CD4-positive, alpha-beta memory T cell (primary cell): ENCODE measurements around the gene PTBP3. TPM values are rescaled to one million over a fixed set of nuclear protein-coding genes. Genes with fewer than 3 reads are reported as not detected.
A peak's percentile ranks its signal among the peaks of the same experiment; 100 is the strongest.

Source experiments
- CTCF ChIA-PET: fragments of 350-600 bp; sonication (Branson Sonifier 250); formaldehyde crosslinking; loops from one replicate; lab custom pipeline; 2021; ENCODE audit warnings: inconsistent platforms; ENCODE audit not compliant: partially characterized antibody; lab: Charles Lee
- POLR2A ChIA-PET: fragments of 350-600 bp; sonication (Branson Sonifier 250); formaldehyde crosslinking; loops from one replicate; lab custom pipeline; 2021; ENCODE audit not compliant: partially characterized antibody; lab: Charles Lee
- DNase-seq, 5 donors: peaks; one replicate each; pipeline versions ENCODE4 v3.0.0 to v3.0.0-alpha.2; 2020 to 2022; ENCODE audit warnings: mixed read lengths in 1 of 5
- H3K27ac ChIP-seq: one replicate; pipeline ENCODE4 v1.7.0; 2013; ENCODE audit warnings: low read depth, low read length
- H3K27me3 ChIP-seq: 2 replicates; pipeline ENCODE4 v1.7.0; 2013; ENCODE audit warnings: mild to moderate bottlenecking, low read length, moderate library complexity; ENCODE audit not compliant: insufficient read depth
- H3K36me3 ChIP-seq: 2 replicates; pipeline ENCODE4 v1.7.0; 2013; ENCODE audit warnings: mild to moderate bottlenecking, low read length, moderate library complexity; ENCODE audit not compliant: insufficient read depth
- H3K4me1 ChIP-seq: 2 replicates; pipeline ENCODE4 v1.7.0; 2013; ENCODE audit warnings: mild to moderate bottlenecking, low read length, moderate library complexity; ENCODE audit not compliant: insufficient read depth
- H3K4me3 ChIP-seq, 2 donors: one replicate each; pipeline ENCODE4 v1.7.0; 2013; ENCODE audit warnings: low read length in 2 of 2, mild to moderate bottlenecking in 1 of 2
- H3K9me3 ChIP-seq, 2 donors: one replicate each; pipeline ENCODE4 v1.7.0; 2013; ENCODE audit warnings: low read length in 2 of 2, control low read depth in 1 of 2; ENCODE audit not compliant: control insufficient read depth in 1 of 2
- H3K27ac Mint-ChIP-seq, 7 donors: one replicate each; pipeline ENCODE4 v1.8.0; 2020 to 2021; ENCODE audit warnings: mixed read lengths in 7 of 7, mild to moderate bottlenecking in 6 of 7, inconsistent platforms in 3 of 7, moderate library complexity in 3 of 7
- H3K27me3 Mint-ChIP-seq, 2 donors: one replicate each; pipeline ENCODE4 v1.8.0; 2020 to 2021; ENCODE audit warnings: mixed read lengths in 2 of 2
- H3K36me3 Mint-ChIP-seq, 2 donors: one replicate each; pipeline ENCODE4 v1.8.0; 2020 to 2021; ENCODE audit warnings: mixed read lengths in 2 of 2, inconsistent platforms in 1 of 2, mild to moderate bottlenecking in 1 of 2
- H3K4me1 Mint-ChIP-seq, 4 donors: one replicate each; pipeline ENCODE4 v1.8.0; 2020 to 2021; ENCODE audit warnings: mixed read lengths in 4 of 4, mild to moderate bottlenecking in 1 of 4
- H3K4me3 Mint-ChIP-seq, 8 donors: one replicate each; pipeline ENCODE4 v1.8.0; 2020 to 2021; ENCODE audit warnings: mixed read lengths in 8 of 8, mild to moderate bottlenecking in 7 of 8, moderate library complexity in 6 of 8, inconsistent platforms in 3 of 8
- H3K9me3 Mint-ChIP-seq, 8 donors: one replicate each; pipeline ENCODE4 v1.8.0; 2020 to 2021; ENCODE audit warnings: mixed read lengths in 8 of 8, mild to moderate bottlenecking in 5 of 8, inconsistent platforms in 3 of 8, moderate library complexity in 1 of 8
- intact Hi-C: fragments of 100-400 bp; cut with micrococcal nuclease; formaldehyde crosslinking; loops from one replicate; pipeline ENCODE4 v1.15.1; 2023
- polyA plus RNA-seq, 2 donors: library from polyadenylated mRNA; unstranded; fragments of 300-500 nt; fragmentation: Illumina TruSeq; gene quantifications; one replicate each; pipeline ENCODE4 v1.2.3, GENCODE V29; 2021
- total RNA-seq, 2 experiments: library from RNA; stranded (reverse); gene quantifications; one replicate each; pipeline ENCODE4 v1.2.3, GENCODE V29; 2021

The PTBP3 gene
- total and polyA plus RNA-seq, 4 experiments from 2014 or later, result 30.0 to 139 (median 88.7) TPM

DNA sequence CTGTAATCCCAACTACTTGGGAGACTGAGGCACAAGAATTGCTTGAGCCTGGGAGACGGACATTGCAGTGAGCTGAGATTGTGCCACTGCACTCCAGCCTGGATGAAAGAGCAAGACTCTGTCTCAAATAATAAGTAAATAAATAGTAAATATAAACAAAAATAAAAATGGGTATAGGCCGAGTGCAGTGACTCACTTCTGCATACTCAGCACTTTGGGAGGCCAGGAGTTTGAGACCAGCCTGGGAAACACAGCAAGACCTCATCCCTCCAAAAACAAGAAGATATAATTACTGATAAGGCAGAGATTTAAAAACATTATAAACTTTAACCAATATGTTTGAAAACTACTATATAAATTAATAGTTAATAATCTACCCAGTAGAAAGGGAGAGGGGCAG is 120.5 kb downstream of the PTBP3 start:
- Histone ChIP-seq H3K4me1 (no peaks in the 10 kb centered on the region), H3K9me3 (no peaks in the 10 kb centered on the region), H3K27ac (no peak overlapping the region), H3K4me3 (no peak overlapping the region), H3K36me3 (peaks cover 14% of the 10 kb centered on the region), H3K27me3 (no peaks in the 10 kb centered on the region)
- Mint-ChIP-seq H3K9me3 (peaks cover 2 to 19% (median 13%) of the 10 kb centered on the region in 8 donors), H3K4me1 (peaks cover 0 to 4% (median 2%) of the 10 kb centered on the region in 4 donors), H3K27ac (no peak overlapping the region), H3K36me3 (peaks cover 71 to 75% of the 10 kb centered on the region in 2 donors), H3K27me3 (no peaks in the 10 kb centered on the region), H3K4me3 (no peak overlapping the region)
- ChIA-PET CTCF (no interaction called here), POLR2A (no interaction called here)
- no peak for DNase-seq
- intact Hi-C loops, result loop anchor here (10.0 kb wide), 1 partner anchor 58 kb away; no protein-coding TSS in a partner anchor

DNA sequence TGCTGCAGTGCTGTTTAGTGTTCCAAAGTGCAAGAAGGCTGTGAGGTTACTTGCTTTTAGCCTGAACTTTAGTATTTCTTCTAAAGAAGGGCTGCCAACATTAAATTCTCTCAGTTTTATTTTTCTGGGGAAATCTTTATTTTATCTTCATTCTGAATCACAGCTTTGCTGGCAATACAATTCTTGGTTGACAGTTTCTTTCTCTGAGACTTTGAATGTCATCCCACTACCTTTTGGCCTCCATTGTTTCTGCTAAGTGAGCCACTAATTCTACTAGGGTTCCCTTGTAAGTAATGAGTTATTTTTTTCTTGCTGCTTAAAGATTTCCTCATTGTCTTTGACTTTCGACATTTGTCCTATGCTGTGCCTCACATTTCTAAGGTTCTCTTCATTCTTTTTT is 126.0 kb downstream of the PTBP3 start:
- H3K9me3 ChIP-seq, result peaks cover 4 to 5% of the 10 kb centered on the region in 2 donors
- H3K4me3 ChIP-seq, result no peak overlapping the region

DNA sequence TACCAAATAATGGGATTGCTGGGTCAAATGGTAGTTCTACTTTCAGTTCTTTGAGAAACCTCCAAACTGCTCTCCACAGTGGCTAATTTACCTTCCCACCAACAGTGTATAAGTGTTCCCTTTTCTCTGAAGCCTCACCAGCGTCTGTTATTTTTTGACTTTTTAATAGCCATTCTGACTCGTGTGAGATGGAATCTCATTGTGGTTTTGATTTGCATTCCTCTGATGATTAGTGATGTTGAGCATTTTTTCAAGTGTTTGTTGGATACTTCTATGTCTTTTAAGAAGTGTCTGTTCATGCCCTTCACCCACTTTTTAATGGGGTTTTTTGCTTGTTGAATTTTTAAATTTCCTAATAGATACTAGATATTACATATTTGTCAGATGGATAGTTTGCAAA is 129.9 kb downstream of the PTBP3 start:
- H3K4me1 ChIP-seq, result no peaks in the 10 kb centered on the region
- H3K4me3 ChIP-seq, result no peak overlapping the region
- no peak overlapping the region for H3K27ac ChIP-seq
- no peaks in the 10 kb centered on the region for H3K27me3 ChIP-seq
- ChIA-PET CTCF (no interaction called here), POLR2A (no interaction called here)
- Mint-ChIP-seq H3K4me1 (peaks cover 0 to 3% (median 2%) of the 10 kb centered on the region in 4 donors), H3K36me3 (peaks cover 34 to 36% of the 10 kb centered on the region in 2 donors), H3K27ac (no peak overlapping the region), H3K9me3 (peaks cover 5 to 38% (median 14%) of the 10 kb centered on the region in 8 donors), H3K27me3 (no peaks in the 10 kb centered on the region), H3K4me3 (no peak overlapping the region)
- peaks cover 5% of the 10 kb centered on the region for H3K36me3 ChIP-seq
- intact Hi-C loops, result no loop called here
- H3K9me3 ChIP-seq, result peaks cover 4 to 5% of the 10 kb centered on the region in 2 donors
- no peak for DNase-seq

More for the DNA sequence above, 126.0 kb downstream of the PTBP3 start:
- H3K27me3 Mint-ChIP-seq, result no peaks in the 10 kb centered on the region
- Histone ChIP-seq H3K4me1 (no peaks in the 10 kb centered on the region), H3K36me3 (peaks cover 14% of the 10 kb centered on the region), H3K27me3 (no peaks in the 10 kb centered on the region), H3K27ac (no peak overlapping the region)
- H3K9me3 Mint-ChIP-seq, result peaks cover 5 to 47% (median 20%) of the 10 kb centered on the region in 8 donors
- H3K4me1 Mint-ChIP-seq, result peaks cover 0 to 2% (median 0%) of the 10 kb centered on the region in 4 donors
- H3K4me3 Mint-ChIP-seq, result peak overlapping the region in 1 of 8 donors; percentile 46
- CTCF ChIA-PET, result no interaction called here
- POLR2A ChIA-PET, result no interaction called here
- H3K27ac Mint-ChIP-seq, result no peak overlapping the region
- DNase-seq, result no peak
- H3K36me3 Mint-ChIP-seq, result peaks cover 63 to 68% of the 10 kb centered on the region in 2 donors
- intact Hi-C loops, result no loop called here

DNA sequence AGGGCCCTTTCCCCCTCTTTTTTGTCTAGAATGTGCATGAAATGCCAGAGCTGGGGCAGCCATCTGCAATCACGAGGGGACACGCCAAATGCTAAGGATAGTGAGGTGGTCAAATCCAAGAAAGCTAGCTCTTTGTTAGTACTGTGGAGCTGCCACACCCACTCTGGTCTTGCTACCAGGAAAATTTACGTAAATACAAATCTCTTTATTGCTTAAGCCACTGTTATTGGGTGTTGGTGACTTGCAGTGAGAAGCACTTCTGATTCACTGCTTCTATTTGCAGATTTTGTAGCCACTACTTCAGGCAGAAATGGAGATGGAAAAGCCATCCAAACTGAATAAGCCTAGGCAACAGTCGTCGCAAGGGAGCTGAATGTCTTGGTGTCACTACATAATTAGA is 132.7 kb downstream of the PTBP3 start:
- H3K4me1 Mint-ChIP-seq, result peaks cover 0 to 6% (median 2%) of the 10 kb centered on the region in 4 donors
- Histone ChIP-seq H3K4me3 (no peak overlapping the region), H3K4me1 (no peaks in the 10 kb centered on the region), H3K36me3 (no peaks in the 10 kb centered on the region), H3K27me3 (no peaks in the 10 kb centered on the region), H3K27ac (no peak overlapping the region), H3K9me3 (no peaks in the 10 kb centered on the region)
- CTCF ChIA-PET, result interaction anchor here (1.1 kb wide), 2 partner anchors 24 to 87 kb away, joined by 3 to 4 read pairs; no protein-coding TSS in a partner anchor
- intact Hi-C loops, result no loop called here
- peaks cover 0 to 22% (median 2%) of the 10 kb centered on the region in 8 donors for H3K9me3 Mint-ChIP-seq
- POLR2A ChIA-PET, result interaction anchor here (1.0 to 1.4 kb wide), 2 partner anchors 19 to 24 kb away, joined by 3 to 4 read pairs; no protein-coding TSS in a partner anchor
- DNase-seq, result no peak
- H3K4me3 Mint-ChIP-seq, result no peak overlapping the region
- H3K27ac Mint-ChIP-seq, result no peak overlapping the region
- H3K27me3 Mint-ChIP-seq, result no peaks in the 10 kb centered on the region
- H3K36me3 Mint-ChIP-seq, result peaks cover 14 to 15% of the 10 kb centered on the region in 2 donors

DNA sequence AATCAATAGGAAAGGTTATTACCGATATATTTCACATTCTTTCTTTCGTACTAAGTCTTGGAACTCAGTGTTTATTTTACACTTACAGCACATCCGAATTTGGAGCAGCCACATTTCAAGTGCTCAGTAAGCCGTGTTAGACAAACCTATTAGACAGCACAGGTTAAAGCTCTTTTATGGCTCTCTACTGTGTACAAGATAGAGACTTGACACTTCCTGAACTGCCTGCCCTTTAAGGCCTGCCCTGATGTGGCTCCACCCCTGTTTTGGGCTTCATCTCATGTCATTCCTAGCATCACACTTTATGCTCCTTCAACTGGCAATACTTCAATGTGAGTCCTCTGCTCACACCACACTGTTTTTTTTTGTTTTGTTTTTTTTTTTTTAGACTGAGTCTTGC is 134.8 kb downstream of the PTBP3 start:
- intact Hi-C loops, result no loop called here
- peaks cover 0 to 6% (median 2%) of the 10 kb centered on the region in 4 donors for H3K4me1 Mint-ChIP-seq
- H3K27me3 ChIP-seq, result no peaks in the 10 kb centered on the region
- no peak for DNase-seq
- H3K9me3 ChIP-seq, result no peaks in the 10 kb centered on the region
- POLR2A ChIA-PET, result no interaction called here
- H3K36me3 ChIP-seq, result no peaks in the 10 kb centered on the region
- H3K36me3 Mint-ChIP-seq, result peaks cover 4 to 7% of the 10 kb centered on the region in 2 donors
- no peaks in the 10 kb centered on the region for H3K4me1 ChIP-seq
- no peak overlapping the region for H3K4me3 Mint-ChIP-seq
- no peaks in the 10 kb centered on the region for H3K27me3 Mint-ChIP-seq
- H3K27ac Mint-ChIP-seq, result no peak overlapping the region
- no peak overlapping the region for H3K4me3 ChIP-seq
- peaks cover 0 to 10% (median 2%) of the 10 kb centered on the region in 8 donors for H3K9me3 Mint-ChIP-seq
- H3K27ac ChIP-seq, result no peak overlapping the region
- CTCF ChIA-PET, result interaction anchor here (1.3 kb wide), 1 partner anchor 15 kb away, joined by 4 read pairs; no protein-coding TSS in a partner anchor

DNA sequence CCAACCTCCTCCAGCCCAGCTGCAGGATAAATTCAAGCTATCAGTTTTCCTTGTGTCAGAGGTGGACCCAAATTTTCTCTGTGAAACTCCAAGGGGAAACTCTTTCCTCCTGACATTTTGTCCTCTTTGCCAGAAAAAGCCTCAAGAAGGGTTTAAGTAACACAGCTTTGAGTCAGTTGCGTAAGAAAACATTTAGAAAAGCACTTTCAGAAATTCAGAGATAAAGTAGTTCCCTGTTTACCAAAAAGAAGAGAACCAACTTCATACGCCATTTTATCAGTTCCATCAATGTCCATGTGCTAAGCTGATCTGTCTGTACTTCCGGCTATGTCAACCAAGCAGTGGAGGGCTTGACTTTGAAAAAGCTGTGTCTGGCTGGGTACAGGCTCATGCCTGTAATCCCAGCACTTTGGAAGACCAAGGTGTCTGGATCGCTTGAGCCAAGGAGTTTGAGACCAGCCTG is 138.4 kb downstream of the PTBP3 start:
- H3K4me3 ChIP-seq, result no peak overlapping the region
- no peaks in the 10 kb centered on the region for H3K27me3 ChIP-seq
- ChIA-PET POLR2A (no interaction called here), CTCF (no interaction called here)
- H3K27ac ChIP-seq, result no peak overlapping the region
- Mint-ChIP-seq H3K4me1 (peaks cover 0 to 6% (median under 1%) of the 10 kb centered on the region in 4 donors), H3K36me3 (peaks cover 0 to 7% of the 10 kb centered on the region in 2 donors), H3K9me3 (peaks cover 0 to 8% (median 0%) of the 10 kb centered on the region in 8 donors), H3K27ac (no peak overlapping the region), H3K27me3 (no peaks in the 10 kb centered on the region), H3K4me3 (no peak overlapping the region)
- H3K36me3 ChIP-seq, result no peaks in the 10 kb centered on the region
- intact Hi-C loops, result no loop called here
- H3K4me1 ChIP-seq, result no peaks in the 10 kb centered on the region
- no peak for DNase-seq
- no peaks in the 10 kb centered on the region for H3K9me3 ChIP-seq

DNA sequence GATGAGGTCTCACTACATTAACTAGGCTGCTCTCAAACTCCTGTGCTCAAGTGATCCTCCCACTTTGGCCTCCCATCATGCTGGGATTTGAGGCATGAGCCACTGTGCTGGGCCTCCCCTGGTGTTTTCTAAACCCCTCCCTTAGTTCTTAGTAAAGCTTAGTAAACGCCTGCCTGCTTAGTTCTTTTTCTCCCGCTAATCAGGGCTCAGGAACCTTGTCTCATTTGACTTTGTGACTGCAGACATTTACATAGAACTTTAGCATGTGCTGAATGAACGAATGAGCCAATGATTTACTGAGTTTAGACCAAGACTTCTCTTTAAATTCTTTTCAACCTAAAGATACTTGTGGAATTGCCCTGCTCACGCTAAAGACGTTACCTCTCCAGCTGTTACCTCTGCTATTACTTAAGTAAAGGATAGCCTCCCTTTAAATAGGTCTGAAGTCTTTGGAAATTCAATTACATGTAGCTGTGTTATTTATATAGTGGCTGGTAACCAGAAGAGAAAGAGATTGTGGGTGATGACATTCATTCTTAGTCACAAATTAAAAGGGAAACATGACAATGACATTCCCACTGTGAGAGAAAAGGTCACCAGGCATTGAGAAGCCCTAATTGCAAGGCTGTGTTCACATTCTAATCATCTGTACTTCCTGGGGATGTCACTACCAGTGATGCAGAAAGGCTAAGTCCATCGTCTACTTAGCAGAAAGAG is 139.7 kb downstream of the PTBP3 start:
- no peak overlapping the region for H3K27ac ChIP-seq
- no peaks in the 10 kb centered on the region for H3K4me1 ChIP-seq
- Mint-ChIP-seq H3K27me3 (no peaks in the 10 kb centered on the region), H3K27ac (no peak overlapping the region), H3K4me3 (no peak overlapping the region), H3K36me3 (peaks cover 0 to 7% of the 10 kb centered on the region in 2 donors), H3K9me3 (peaks cover 0 to 8% (median 0%) of the 10 kb centered on the region in 8 donors), H3K4me1 (peaks cover 0 to 3% (median 0%) of the 10 kb centered on the region in 4 donors)
- POLR2A ChIA-PET, result no interaction called here
- intact Hi-C loops, result no loop called here
- H3K27me3 ChIP-seq, result no peaks in the 10 kb centered on the region
- H3K4me3 ChIP-seq, result no peak overlapping the region
- H3K9me3 ChIP-seq, result no peaks in the 10 kb centered on the region
- no peaks in the 10 kb centered on the region for H3K36me3 ChIP-seq
- DNase-seq, result no peak
- CTCF ChIA-PET, result no interaction called here
